ENCODE measurements around the gene LINS1.

Gene LINS1, protein sequence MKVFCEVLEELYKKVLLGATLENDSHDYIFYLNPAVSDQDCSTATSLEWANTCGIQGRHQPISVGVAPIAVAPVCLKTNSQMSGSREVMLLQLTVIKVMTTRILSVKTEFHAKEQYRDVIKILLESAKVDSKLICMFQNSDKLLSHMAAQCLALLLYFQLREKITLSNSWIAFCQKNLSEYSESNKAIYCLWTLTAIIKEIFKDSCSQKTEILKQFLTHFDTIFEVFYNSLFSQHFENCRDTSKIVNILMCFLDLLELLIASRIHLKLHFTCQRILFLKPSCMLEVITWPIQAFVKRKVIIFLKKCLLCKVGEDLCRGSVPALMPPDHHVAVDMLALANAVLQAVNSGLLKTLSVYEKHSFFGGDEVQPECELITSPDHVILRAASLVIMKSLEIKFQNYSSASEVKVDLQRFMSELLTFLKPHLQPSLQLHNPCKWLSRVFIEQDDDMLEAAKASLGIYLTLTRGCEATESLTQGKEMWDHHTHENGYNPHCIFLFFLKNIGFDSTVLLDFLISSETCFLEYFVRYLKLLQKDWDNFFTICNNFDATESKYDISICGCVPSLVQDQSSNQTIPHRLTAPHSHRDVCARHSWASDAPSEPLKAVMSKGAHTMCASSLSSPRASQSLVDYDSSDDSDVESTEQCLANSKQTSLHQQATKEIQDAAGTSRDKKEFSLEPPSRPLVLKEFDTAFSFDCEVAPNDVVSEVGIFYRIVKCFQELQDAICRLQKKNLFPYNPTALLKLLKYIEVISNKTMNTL

GRCh38 chr15:100602064-100602822, at the start of gene LINS1, which contains the start of gene ASB7:
Gene LINS1, minus strand, starts transcription at chr15:100602184. Its CDS starts 21,342 bp downstream, at chr15:100580842.
Gene ASB7, plus strand, starts transcription at chr15:100602589. Its CDS starts 9,628 bp downstream, at chr15:100612217.
- peak; percentile 93 for DNase-seq

- no peak for DNase-seq
Measured at GRCh38 chr15:100651253-100651652, 49.3 kb upstream of the LINS1 start.

DNA sequence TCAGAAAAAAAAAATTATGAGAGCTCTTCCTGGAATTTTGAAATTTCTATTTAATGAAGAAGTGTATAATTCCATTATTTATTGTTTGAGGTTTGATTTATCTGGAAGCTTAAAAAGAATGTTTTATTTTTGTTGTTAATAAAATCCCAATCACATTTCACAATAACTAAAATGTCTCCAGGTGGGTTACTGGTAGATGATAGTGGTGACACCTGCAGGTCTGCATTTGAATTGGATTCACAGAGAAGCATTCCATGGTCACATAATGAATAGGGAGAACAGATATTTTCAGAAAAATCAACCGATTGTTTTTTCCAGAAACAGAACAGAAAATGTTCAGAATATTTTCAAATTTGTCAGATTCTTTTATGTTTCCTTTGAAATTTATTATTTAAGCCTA, 48.7 kb upstream of the LINS1 start:
- no peak for DNase-seq

DNA sequence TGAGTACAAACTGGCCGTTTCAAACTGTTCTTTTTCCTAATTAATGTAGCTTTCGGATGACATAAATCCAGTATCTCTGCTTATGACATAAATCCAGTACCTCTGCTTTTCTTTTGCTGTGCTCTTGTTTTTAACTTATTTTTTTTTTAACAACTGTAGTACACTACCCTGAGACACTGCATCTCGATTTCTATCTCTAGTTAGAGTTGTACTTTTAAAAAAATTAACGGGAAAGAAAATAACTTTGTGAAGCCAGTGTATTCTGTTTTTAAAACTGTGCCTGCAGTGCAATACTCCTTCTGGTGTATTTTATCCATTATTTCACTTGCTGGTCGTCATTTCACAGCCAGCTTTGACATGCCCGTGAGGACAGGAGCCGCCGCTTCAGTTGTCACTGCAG, 47.0 kb upstream of the LINS1 start:
- no peak for DNase-seq

- DNase-seq: no peak
Measured at GRCh38 chr15:100645671-100646070, 43.7 kb upstream of the LINS1 start.

DNA sequence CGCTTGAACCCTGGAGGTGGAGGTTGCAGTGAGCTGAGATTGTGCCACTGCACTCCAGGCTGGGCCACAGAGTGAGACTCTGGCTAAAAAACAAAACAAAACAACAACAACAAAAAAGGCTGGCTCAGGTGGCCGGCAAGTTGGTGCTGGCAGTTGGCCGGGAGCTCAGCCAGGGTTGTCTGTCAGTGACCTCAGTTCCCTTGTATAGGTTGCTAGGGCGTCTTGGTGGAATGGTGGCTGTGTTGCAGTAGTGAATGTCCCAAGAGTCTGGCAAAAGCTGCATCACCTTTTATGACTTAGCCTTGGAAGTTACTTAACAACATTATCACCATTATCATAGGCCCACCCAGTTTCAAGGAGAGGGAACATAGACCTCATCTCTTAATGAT, 41.0 kb upstream of the LINS1 start:
- DNase-seq: no peak

DNA sequence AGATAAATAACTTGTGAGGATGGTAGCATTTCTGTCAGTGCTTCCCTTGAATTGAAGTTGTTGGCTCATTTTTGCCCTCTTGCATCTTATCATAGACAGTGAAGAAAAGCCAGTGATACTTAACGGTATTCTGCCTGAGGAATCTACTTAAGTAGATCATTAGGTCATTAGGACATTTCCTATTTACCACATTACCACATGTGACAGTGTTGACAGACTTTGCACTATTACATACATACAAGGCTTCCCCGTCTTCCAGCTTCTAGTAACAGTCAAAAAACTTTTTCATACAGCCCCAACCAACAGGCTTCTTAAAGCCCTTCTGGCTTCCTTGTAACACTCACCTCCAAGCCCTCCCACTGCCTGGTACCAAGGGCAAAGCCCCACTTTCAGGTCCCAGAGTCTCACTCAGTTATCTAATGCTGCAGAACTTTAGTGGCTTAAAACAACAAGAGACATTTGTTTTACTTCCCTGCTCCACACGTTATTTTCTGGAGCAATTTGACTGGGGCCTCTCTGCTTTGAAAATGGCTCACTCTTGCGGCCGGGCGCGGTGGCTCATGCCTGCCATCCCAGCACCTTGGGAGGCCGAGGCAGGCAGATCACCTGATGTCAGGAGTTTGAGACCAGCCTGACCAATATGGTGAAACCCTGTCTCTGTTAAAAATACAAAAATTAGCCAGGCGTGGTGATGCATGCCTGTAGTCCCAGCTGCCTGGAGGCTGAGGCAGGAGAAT, 40.4 kb upstream of the LINS1 start:
- no peak for DNase-seq

DNA sequence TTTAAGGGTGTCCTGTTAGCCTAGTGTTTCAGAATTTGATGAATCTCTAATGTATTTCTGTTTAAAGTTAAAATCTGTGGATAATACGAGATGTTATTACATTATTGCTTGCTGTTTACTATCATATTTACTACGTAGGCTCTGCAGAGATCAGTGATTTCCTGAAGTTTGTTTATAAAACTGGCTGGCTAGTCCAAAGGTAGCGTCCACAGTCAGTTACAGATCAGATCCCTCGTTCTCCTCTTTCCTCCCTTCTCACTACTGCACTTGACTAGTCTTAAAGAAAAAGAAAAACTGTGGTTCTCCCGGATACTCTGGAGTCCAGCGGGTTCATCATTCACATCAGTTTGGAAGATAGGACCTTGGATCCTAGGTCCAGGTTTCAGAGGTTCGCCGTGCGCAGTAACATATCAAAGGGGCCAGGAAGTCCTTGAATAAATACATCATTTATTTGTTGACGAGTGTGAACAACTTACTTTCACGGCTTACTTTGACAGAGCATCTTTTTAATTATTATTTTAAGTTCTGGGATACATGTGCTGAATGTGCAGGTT, 36.3 kb upstream of the LINS1 start:
- DNase-seq: no peak

GRCh38 chr15:100635406-100636071, 33.6 kb upstream of the LINS1 start:
- DNase-seq: no peak

- no peak for DNase-seq
Measured at GRCh38 chr15:100633763-100634075, 31.7 kb upstream of the LINS1 start.

DNA sequence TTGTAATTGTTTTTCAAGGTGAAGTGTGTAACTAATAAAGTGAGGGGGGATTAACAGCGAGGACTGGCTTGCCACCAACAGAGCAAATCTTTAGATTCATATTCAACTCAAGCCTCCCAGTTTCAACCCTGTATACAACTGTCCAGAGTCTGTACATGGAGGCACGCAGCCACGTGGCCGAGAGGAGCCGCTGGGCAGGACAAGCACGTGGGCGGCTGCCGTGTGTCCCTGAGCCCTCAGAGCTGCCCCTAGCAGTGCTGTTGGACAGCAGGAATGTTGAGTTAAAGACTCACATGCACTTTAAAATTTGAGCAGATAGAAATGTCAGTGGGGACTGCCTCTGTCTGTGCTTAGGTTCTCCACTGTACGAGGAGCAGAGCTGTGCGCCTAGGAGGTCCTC, 29.8 kb upstream of the LINS1 start:
- DNase-seq: no peak

DNA sequence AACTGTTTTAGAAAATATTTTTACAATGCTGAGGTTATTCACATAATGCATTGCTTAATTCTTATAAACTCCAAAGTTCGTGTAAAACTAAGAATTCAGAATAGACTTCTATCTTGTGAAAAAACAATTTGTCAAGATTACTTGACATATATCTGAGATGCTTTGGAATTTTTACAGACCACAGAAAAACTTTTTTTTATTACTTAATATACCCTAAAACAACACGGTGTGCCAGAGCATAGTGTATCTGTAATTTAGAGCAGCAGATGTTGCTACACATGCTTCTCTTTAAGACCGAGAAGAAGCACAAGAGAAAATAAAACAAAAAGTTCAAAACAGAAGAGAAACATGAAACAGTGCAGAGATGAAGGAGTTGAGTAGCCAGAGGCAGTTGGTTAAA, 26.8 kb upstream of the LINS1 start:
- no peak for DNase-seq

DNA sequence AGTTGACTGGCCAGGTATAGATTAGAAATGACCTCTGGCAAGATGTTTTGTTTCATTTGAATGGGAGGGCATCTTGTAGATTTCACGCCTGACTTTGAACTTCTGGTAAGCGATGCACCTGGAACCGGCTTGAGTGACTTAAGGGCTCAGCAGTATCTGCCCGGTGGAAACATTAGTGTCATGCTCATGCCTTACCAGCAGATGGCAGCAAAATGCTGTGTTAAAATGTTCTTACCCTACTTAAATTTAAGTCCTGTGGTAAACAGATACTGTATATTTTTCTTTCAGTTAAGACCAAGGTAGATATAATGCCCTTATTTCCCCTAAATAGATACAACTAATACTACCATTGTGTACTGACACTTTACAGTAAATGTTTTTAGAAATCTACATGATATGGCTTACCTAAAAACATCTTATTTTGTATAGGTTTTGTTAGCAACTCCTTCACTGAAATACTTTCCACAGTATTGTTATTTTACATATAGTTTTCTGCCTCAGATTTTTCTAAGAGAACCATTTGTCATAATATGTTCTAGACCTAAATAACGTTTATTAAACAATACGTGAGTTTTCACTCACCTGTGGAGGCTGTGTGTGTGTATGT, 25.9 kb upstream of the LINS1 start:
- no peak for DNase-seq

DNA sequence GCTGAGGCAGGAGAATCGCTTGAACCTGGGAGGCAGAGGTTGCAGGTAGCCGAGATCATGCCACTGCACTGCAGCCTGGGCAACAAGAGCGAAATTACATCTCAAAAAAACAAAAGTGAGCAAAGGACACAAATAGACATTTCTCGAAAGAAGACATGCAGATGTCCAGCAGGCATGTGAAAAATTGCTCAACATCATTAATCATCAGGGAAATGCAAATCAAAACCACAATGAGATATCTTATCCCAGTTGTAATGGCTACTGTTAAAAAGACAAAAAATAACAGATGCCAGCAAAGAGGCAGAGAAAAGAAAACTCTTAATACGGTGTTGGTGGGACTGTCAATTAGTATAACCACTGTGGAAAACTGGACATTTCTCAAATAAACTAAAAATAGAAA, 21.3 kb upstream of the LINS1 start:
- DNase-seq: no peak

GRCh38 chr15:100616700-100617099, 14.7 kb upstream of the LINS1 start:
- DNase-seq: no peak

DNA sequence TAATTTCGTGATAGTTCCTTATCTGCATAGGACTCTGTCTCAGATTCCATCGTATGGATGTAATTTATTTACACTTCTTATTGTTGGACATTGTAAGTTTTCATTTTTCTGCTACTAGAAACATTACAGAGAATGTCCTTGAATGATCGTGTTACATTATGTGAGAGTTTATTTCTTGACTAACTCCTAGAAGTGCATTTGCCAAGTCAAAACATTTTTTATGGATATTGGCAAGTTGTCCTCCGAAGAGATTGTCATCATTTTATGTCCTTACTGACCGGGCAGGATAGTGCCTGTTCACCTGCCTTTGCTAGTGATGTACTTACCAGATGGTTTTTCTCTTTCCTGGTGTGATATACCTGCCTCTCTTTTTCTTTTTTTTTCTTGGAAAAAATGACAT, 13.8 kb upstream of the LINS1 start:
- DNase-seq: no peak

DNA sequence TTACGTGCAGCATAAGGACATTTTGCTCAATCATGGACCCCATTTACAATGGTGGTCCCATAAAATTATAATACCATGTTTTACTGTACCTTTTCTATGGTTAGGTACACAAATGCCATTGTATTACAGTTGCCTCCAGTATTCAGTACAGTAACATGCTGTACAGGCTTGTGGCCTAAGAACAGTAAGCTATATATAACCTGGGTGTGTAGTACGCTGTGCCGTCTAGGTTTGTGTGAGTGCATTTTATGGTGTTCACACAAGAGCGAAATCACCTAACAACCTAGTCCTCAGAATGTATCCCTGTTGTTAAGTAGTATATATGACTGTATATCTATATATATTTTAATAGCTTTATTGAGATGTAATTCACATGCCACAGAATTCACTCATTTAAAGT, 12.9 kb upstream of the LINS1 start:
- no peak for DNase-seq

DNA sequence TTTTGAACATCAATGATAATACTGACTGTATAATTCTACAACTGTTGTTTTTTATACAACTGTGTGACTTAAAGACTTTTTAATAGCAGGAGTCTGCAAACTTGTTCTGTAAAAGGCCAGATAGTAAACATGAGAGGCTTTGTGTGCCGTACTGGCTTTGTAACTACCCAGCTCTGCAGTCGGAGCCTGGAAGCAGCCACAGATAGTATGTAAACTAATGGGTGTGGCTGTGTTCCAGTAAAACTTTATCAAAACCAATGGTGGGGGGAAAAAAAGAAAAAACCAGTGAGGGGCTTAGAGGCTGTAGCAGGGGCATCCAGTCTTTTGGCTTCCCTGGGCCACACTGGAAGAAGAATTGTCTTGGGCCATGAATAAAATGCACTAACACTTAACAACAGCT, 12.4 kb upstream of the LINS1 start:
- DNase-seq: no peak

DNA sequence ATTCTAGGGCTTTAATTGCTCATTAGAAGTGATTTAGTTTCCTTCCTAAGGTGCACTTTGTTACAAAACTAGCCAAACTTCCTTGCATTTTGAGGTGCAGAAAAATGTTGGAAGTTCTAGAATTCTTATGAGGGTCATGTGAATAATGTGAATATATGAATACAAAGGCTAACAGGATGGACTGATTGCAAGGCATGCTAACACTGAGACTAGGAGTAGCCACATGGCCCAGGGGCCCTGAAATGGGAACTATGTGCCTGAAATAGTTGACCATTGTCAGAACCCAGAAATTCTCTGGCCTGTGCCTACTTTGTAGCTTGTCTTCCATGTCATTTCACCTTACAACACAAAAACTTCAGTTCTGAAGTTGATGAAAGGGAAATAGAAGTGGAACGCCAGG, 11.2 kb upstream of the LINS1 start:
- DNase-seq: no peak

- no peak for DNase-seq
Measured at GRCh38 chr15:100612539-100612938, 10.6 kb upstream of the LINS1 start.

DNA sequence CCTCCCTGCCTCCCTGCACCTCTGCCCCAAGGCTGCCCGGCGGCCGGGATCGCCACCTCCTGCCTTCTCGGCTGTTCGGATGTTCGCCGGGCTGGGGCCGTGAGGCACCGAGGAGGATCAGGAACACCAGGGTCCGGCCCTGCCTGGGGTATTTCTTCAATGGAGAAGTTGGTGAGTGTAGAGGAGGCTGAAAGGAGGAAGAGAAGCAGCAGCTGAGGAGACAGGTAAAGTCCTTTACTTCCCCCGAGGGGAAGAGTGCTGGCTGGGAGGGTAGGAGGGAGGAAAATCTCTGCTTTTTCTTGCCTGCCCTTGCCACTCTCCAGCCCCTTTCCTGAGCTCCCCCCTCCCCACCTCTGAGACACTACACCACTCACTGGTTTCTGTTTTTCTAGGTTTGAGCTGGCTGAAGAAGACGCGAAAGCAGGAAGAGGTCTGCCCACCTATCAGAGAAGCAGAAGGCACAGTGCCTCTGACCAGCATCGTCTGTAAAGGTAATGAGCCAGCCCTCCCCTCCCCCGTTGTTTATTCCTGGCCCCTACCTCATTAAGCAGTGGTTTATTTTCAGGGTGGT, 924 bp upstream of the LINS1 start:
- DNase-seq: peak; percentile 1

All from NCI-H510A (cell line).